GM18517 (cell line): ENCODE data around the gene ARHGAP18.
"Not testable (repeated sequence)": the region's sequence is repeated elsewhere in the genome, so short reads cannot be mapped to it uniquely, and the experiment has no call there.

Source experiments
- ATAC-seq: cut with Tn5 transposase; IDR thresholded peaks from one replicate; pipeline ENCODE4 v1.9.1; 2021; ENCODE audit warnings: mild to moderate bottlenecking, moderate library complexity; ENCODE audit not compliant: unreplicated experiment

ARHGAP18 gene

DNA sequence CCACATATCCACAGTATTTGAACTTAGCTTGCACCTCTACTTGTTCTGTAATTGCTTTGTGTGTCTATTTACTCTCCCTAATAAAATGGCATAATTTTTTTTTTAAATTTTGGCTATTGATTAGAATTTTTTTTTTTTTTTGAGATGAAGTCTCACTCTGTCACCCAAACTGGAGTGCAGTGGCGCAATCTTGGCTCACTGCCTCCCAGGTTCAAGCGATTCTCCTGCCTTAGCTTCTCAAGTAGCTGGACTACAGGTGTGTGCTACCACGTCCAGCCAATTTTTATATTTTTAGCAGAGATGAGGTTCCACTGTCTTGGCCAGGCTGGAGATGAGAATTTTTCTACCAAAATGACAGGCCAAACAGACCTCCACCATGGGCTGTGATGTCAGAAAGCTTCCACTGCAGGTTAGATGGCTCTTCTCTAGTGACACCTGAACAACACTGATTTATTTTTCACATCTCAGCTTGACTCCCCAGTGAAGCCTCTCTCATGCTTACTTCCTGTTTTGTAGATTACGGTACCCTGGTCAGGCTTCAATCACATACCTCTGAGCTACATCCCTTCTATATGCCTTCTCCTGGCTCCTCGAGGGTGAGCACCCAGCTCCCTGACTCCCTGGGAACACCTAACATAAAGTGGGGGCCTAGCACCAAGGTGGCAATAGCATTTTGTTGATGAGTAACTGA, 112.8 kb downstream of the ARHGAP18 start:
- ATAC-seq: no peak

DNA sequence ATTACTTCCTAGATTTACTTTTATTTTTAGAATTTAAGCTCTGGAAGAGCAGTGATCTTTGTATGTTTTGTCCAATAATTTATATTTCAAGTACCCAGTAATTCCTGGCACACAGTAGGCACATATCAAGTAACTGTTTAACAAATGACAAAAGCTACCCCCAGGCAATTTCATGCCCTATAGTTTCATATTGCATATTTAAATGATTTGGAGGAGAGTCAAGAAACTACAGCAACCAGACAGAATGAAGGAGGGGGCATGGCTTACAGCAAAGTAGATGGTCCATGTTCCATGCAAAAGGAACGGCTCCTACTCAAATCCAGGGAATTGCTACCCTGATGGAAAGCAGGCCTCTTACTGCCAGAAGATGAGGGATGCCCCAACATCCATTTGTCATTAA, 113.5 kb downstream of the ARHGAP18 start:
- ATAC-seq: no peak

DNA sequence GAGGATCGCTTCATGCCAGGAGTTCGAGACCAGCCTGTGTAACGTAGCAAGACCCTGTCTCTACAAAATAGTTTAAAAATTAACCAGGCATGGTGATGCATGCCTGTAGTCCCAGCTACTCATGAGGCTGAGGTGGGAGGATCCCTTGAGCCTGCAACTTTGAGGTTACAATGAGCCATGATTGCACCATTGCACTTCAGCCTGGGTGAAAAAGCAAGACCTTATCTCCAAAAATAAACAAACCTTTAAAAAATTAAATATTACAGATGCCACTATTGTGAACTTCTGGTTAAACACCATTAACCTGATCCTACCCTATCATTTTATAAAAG, 116.8 kb downstream of the ARHGAP18 start:
- no peak for ATAC-seq

DNA sequence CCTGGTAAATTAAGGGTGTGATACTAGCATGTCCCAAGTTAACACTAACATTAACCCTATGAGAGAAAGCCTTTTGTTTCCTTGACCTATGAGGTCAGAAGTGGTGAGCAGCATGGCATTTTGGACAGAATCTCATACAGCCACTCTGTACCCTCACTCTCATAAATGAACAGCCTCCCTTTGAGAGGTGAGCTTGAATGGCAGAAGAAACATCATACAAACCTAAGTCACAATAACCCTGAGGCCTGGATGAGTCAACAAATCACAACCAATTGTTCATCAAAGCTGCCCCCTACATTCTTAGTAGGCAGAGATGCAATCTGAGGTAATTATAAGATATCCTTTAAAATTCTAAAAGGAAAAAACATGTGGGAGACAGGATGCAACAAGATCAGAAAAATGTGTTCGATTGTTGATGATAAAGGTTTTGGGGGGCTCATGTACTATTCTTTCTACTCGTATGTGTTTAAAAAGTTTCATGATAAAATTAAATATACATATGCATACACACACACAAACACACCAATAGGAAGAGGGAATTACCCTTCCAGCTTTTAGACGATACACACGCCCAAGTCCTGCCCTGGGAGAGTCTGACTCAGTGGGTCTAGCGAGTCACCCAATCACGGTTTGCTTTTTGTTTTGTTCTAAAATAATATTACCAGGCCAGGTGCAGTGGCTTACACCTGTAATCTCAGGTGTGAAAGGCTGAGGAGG, 117.3 kb downstream of the ARHGAP18 start:
- no peak for ATAC-seq

DNA sequence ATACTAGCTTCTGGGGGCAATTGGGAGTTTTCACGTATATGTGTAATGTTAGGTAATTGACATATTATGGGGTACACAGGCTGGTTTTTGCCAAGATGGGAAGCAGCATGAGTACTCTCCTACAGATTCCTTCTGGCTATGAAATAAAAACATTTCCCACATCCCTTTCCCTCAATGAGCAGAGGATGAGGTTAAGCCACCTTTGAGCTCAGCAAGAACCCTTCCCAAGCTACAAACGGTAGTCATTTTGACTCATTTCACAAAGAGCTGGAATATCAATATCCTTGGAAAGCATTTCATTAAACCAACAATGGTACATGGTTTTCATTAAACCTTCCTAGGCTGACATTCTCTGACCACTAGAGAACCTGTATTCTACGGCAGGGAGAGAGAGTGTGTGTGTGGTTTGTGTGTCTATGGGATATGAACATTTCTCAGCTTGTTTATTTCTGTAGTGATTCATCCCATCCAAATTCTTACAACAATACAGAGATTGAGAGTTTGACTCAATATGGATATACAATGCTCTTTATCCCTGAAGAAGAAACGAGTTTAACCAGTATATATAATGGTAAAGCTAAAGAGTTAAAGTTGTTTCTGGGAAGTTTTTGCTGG, 119.5 kb downstream of the ARHGAP18 start:
- no peak for ATAC-seq

DNA sequence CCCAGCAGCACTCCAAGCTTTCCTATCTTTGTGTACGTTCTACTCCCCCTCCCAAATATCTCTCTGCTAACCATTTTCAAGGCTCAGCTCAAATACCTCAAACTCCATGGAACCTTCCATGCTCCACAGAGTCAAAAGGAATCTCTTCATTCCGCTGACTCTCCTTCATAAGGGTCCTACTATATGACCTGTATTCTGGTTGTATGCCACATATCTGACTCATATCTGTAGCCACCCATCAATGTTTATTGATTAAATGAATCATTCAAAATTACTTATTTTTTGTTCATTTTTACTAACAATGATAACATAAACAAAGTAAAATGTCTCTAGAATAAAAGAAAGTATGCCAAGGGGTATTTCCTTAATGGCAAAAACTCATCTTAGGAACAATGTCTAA, 123.2 kb downstream of the ARHGAP18 start:
- ATAC-seq: no peak

DNA sequence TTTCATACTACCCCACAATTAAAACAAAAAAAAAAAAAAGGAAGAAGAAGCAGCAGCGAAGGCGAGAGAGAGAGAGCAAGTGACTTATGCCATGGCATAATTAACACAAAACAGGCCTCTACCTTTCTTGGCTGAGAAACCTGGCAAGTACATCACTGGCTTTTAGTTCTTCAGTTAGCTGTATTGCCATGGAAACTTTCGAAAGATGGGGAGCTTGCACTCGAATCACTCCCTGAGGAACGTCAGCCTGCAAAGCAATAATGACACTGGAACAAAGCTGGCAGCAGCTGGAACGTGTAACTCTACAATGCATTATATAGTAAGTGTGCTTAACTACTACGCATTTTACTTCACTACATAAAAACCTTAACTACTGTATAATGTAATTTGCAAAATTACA, 126.1 kb downstream of the ARHGAP18 start:
- ATAC-seq: no peak

DNA sequence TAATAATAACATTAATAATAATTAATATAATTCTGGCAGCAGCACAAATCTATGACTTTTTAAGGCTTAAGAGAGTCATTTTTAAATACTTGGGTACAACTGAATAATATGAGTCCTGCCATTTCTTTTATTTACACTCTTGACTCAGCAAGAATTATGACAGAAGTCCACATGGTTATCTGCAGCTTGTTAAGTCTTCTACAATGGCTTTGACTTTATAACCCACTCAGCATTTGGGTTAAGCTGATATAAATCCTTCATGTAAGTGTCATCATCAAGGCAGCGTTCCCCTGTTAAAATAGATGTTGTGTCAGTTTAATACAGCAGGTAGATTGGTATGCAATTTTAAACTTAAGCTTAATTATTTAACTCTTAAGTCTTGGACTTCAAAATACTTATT, 131.7 kb downstream of the ARHGAP18 start:
- no peak for ATAC-seq

DNA sequence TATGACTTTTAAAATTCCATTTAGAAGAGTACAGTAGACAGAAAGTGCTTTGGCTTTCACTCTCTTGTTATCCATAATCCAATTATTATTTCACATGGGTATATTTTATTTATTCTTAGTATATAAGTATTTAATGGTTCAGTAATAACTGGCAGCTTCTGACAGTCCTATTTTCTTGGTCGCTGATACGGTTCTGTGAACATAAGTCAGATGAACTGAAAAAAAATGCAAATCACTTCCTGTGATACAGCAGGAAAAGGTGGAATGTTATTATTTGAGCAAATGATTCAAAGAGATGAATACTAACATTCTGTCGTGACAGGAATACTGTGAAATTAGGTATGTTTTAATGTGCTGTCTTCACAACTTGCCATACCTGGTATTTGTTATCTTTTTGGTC, 132.3 kb downstream of the ARHGAP18 start:
- no peak for ATAC-seq

DNA sequence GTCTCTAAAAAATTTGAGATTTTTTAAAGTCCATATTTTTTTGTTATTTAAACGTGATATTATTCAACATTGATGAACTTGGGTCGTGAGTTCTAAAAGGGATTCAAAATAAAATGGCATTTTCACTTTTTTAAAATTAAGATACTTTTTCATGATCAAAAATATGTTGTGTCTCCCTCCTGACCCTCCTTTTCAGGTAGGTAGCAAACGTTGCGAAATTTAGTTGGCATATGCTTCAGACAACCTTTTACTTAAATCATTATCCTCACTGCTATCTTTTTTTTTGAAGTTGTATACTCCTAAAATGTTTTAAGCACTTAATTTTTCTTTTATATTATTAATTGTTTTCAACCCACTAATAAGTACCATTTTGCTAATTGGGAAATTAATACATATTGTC, 133.5 kb downstream of the ARHGAP18 start:
- no peak for ATAC-seq

DNA sequence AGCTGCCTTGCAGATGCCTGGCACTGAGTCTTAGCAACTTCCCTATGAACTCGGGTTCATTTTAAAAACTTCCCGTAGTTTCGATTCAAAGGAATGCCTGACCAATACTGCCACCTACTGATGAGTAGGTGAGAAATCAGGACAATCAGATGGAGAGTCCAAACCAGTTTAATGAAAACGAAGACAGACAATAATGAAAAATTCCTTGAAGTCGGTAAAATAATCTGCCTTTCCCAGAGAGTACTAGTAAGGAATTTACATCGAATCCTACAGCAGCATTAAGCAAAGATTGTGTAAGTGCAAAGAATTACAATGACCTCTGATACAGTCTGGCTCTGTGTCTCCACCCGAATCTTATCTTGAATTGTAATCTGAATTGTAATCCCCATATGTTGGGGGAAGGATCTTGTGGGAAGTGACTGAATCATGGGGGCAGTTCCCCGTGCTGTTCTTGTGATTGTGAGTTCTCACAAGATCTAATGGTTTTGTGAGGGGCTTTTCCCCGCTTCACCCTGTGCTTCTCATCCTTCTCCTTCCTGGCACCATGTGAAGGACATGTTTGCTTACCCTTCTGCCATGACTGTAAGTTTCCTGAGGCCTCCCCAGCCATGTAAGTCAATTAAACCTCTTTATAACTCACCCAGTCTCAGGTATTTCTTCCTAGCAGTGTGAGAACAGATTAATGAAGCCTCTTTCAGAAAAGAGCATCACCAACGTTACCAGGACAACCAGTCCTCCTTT, 134.4 kb downstream of the ARHGAP18 start:
- ATAC-seq: no peak

DNA sequence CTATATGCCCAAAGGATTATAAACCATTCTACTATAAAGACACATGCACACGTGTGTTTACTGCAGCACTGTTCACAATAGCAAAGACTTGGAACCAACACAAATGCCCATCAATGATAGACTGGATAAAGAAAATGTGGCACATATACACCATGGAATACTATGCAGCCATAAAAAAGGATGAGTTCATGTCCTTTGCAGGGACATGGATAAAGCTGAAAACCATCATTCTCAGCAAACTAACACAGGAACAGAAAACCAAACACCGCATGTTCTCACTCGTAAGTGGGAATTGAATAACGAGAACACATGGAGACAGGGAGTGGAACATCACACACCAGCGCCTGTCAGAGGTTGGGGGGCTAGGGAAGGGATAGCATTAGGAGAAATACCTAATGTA, 135.4 kb downstream of the ARHGAP18 start:
- not testable (repeated sequence) for ATAC-seq

DNA sequence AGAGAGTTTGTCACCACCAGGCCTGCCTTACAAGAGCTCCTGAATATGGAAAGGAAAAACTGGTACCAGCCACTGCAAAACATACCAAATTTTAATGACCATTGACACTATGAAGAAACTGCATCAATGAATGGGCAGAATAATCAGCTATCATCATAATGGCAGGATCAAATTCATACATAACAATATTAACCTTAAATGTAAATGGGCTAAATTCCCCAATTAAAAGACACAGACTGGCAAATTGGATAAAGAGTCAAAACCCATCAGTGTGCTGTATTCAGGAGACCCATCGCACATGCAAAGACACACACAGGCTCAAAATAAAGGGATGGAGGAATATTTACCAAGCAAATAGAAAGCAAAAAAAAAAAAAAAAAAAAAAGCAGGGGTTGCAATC, 139.0 kb downstream of the ARHGAP18 start:
- ATAC-seq: not testable (repeated sequence)

DNA sequence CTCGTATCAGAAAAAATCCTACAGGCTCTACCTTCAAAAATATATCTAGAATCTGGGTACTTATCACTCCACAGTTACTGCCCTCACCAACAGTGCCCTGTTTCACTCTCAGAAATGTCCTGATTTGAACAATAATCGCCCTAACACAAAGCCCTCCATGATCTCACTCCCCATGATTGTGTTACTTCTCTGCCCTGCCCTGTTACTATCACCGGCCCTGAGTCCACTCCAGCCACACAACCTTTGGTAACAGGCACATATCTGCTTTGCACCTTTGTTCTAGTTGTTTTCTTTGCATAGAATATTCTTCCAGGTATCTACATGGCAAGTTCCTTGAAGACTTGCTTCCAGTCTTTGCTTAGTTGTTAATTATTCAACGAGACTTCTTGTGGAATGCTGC, 142.0 kb downstream of the ARHGAP18 start:
- ATAC-seq: no peak

DNA sequence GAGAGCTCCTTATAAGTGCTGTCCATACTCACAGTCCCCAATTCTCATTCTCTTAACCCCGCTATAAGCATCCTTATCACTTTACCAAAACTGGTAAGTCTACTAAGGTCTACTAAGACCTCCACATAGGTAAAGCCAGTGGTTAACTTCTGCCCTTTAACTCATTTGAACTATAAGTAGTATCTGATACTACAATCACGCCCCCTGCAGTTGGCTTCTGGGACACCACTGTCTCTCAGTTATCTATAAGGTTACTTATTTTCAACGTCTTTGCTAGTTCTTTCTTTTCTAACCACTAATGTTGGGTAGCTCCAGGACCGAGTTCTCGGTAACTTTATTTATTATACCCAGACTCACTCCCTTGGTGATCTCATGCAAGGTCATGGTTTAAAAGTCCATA, 142.6 kb downstream of the ARHGAP18 start:
- ATAC-seq: no peak

DNA sequence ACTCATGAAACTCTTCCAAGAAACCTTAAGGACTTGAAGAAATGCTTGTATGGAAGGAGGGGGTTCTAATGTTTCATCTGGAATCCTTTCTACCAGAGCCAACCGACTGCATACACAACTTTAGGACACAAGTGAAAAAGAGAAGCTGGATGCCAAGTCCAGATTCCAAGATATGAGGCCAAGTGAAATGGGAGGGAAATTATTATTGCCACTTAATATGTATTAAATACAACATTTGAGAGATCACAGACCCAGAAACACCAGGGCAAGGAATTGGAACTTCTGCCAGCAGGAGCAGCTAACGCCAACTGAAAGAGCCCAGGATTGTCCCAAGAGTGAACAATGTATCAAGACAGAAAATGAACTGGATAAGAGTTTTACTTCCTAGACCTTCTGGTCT, 144.2 kb downstream of the ARHGAP18 start:
- no peak for ATAC-seq

DNA sequence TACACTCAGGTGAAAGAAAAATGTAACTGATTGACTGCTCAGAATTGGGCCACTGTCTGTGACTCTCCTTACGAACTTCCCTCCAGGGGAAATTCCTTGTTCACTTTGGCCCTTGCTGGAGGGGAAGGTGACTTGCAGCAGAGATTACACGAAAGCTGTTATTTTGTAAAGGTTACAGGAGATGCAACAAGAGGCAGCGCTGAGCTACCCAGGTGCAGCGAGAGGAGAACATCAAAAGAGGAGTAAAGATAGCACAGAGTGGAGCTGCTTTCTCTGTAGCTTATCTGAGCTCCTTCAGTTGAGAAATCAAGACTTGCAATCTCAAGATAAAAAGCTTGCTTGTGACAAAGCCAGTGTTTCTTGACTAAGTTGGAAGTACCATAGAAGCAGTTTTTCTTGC, 144.6 kb downstream of the ARHGAP18 start:
- no peak for ATAC-seq

DNA sequence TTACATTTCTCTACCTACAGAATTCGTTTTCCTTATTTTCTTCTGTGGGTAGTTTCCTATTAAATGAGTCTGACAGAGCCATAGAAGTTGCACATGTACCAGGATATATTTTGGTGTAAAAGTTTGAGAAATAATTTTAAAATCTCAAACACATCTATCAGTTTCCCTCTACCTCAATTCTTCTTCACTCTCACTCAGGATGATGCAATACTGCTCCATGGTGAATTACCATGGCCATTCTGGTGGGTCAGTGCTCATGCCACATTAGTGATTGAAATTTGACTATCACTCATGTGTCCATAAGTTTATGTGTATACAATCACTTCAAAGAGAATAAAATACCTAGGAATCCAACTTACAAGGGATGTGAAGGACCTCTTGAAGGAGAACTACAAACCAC, 151.7 kb downstream of the ARHGAP18 start:
- ATAC-seq: no peak

DNA sequence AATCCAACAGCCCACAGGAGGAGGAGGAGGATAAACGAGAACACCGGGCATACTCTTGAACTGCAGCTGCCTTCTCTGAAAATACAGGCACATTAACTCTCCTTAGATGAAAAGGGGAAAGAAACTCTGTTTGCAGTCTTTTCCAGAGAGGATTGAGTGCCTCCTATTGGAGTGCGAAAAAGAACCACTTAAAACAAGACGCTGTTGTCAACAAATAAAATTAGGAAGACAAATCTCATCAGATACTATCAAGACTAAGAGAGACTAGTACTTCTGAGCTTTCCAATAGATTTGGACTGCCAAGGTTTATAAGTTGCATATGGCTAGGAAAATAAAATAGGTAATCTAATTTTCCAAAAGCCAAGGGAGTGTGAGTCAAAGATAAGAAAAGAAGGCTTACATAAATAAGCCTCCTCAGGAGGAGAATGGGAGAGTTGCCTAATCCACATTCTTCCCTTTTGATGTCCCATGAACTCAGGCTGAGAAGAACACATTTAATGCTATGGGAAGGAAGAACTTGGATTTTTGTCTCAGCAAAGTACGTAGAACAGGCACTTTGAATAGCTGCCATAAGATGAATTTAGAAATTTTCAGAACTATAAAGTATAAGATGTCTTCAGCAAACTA, 154.7 kb downstream of the ARHGAP18 start:
- no peak for ATAC-seq

DNA sequence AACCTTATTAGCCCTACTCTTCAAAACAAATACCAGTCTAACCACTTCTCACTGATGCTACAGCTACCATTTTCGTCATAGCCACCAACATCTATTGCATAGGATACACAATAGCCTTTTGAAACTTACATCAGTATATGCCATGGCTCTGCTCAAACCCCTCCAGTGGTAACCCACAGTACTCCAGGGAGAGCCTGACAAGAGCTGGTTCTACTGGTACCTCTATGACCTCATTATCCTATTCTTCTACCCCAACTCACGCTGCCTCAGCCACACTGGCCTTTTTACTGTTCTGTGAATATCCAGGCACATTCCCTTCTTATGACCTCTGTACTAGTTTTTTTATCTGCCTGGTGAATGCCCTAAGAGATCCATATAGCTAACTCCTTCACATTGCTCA, 157.6 kb downstream of the ARHGAP18 start:
- no peak for ATAC-seq

DNA sequence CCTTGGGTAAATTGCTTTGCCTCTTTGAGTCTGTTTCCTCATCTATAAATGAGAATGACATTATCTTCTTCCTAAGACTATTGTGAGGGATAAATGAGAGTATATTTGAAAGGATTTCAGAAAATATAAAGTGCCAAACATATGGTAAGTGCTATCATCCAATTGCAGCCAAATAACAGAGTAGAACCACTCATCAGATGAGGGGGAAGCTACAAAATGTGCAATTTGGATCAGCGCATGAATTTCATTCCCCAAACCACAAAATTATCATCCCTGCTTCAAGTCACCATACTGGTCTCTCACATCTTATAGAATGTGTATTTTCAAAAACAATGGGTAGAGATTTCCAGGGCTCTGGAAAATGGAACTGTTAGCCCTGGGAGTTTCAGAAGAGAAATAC, 158.5 kb downstream of the ARHGAP18 start:
- ATAC-seq: no peak
